ENCODE results near the gene NOS3. TPM values are rescaled to one million over a fixed set of nuclear protein-coding genes. Genes with fewer than 3 reads are reported as not detected.

NOS3 gene
- total and polyA plus RNA-seq, 9 of the 15 experiments (the other 6 are each of a cell fraction or from before 2014, with no cell fraction given): 1.1 to 121 (median 23.6) TPM

- TF ChIP-seq UBTF (IDR thresholded peaks at IDR 0.05; ENCODE audit: borderline replicate concordance in 1 of 2, low read depth in 2 of 2, low read length in 2 of 2): 0 out of 4 replicates have a peak, but pooled peaks of 1 of the 2 experiments have one; percentile 27
- TF ChIP-seq RBBP5 (IDR thresholded peaks at IDR 0.05; ENCODE audit: borderline replicate concordance, insufficient read depth, low read length, poor library complexity, severe bottlenecking): peak; percentile 24
- no peak for TF ChIP-seq ZBTB11 (CRISPR knock-in tag; IDR thresholded peaks at IDR 0.05)
- no peak for TF ChIP-seq ZNF282 (CRISPR knock-in tag; IDR thresholded peaks at IDR 0.05)
- TF ChIP-seq ZNF444 (CRISPR knock-in tag; IDR thresholded peaks at IDR 0.05): no peak
- no peak for TF ChIP-seq COPS2 (conservative IDR thresholded peaks at IDR 0.05)
- no peak for TF ChIP-seq ZNF561 (CRISPR knock-in tag; conservative IDR thresholded peaks at IDR 0.05)
- TF ChIP-seq TAF15 (IDR thresholded peaks at IDR 0.05; ENCODE audit: low read depth, low read length): no peak
- TF ChIP-seq HDAC1 (IDR thresholded peaks at IDR 0.05): 0 out of 4 replicates have a peak, but pooled peaks of 1 of the 2 experiments have one; percentile 6
- TF ChIP-seq HDGF (IDR thresholded peaks at IDR 0.05): no peak
- 0 out of 2 replicates have a peak, but pooled peaks have one; percentile 7 for TF ChIP-seq ATF6 (CRISPR knock-in tag; IDR thresholded peaks at IDR 0.05)
- no peak for TF ChIP-seq GTF2F1 (IDR thresholded peaks at IDR 0.05; ENCODE audit: low read depth, low read length)
- TF ChIP-seq BACH1 (tag; IDR thresholded peaks at IDR 0.05): no peak
- TF ChIP-seq THRA (IDR thresholded peaks at IDR 0.05): no peak
- peak; percentile 54; the same call in 1 of the 2 replicates for TF ChIP-seq RBFOX2 (IDR thresholded peaks at IDR 0.05; ENCODE audit: low read depth, low read length)
- TF ChIP-seq MIER1 (IDR thresholded peaks at IDR 0.05; ENCODE audit: low read depth): no peak
- TF ChIP-seq SMAD4 (CRISPR knock-in tag; conservative IDR thresholded peaks at IDR 0.05): peak; percentile 46; the same call in 1 of the 2 replicates
Measured at GRCh38 chr7:150957133-150958020, 33.4 kb upstream of the NOS3 start (continued).

Data from K562 (cell line).